GM12801 (cell line): ENCODE results near the gene OR52E4.

Experiments used
- TF ChIP-seq, protein P1 (sequence below): IDR thresholded peaks from one replicate; pipeline ENCODE4 v1.5.1; 2011; ENCODE audit warnings: control low read depth; ENCODE audit not compliant: insufficient read length; ENCODE audit errors: extremely low read depth

OR52E4 gene

DNA sequence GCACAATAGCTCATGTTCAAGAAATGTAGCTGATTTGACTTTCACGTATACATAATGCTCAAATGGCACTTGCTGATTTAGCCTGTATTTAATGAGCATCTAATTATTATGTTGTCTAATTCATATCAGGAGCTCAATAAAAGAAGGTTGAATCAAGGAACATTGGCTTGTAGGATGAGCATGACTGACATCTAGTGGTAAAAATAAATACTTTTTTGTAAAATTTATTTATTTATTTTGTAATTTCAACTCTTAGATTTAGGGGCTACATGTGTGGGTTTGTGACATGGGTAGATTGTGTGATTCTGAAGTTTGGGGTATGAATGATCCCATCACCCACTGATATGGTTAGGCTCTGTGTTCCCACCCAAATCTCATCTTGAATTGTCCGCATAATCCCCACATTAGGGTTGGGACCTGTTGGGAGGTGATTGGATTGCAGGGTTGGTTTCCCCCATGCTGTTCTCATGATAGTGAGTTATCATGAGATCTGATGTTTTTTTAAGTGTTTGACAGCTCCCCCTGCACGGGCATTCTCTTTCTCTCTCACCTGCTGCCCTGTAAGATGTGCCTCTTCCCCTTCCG is 10.9 kb downstream of the OR52E4 start:
- TF ChIP-seq, protein P1, sequence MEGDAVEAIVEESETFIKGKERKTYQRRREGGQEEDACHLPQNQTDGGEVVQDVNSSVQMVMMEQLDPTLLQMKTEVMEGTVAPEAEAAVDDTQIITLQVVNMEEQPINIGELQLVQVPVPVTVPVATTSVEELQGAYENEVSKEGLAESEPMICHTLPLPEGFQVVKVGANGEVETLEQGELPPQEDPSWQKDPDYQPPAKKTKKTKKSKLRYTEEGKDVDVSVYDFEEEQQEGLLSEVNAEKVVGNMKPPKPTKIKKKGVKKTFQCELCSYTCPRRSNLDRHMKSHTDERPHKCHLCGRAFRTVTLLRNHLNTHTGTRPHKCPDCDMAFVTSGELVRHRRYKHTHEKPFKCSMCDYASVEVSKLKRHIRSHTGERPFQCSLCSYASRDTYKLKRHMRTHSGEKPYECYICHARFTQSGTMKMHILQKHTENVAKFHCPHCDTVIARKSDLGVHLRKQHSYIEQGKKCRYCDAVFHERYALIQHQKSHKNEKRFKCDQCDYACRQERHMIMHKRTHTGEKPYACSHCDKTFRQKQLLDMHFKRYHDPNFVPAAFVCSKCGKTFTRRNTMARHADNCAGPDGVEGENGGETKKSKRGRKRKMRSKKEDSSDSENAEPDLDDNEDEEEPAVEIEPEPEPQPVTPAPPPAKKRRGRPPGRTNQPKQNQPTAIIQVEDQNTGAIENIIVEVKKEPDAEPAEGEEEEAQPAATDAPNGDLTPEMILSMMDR: no peak

DNA sequence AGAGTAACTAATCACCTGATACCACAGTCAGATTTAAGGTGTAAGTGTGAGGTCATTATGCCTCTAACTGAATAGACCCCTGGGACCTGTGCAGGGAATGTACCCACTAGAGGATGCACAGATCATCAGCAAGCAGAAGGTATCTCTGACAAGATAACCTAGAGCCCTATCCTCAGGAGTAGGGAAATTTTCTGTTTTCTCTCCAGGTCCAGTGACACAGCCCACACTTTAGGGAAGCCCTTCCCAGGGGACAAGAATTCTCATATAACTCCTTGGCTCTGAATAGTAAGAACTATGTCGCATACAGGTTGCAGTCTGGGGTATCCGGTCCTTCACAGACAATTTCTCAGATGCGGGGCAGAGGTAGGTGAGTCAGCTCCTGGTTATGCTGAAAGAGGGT is 12.5 kb downstream of the OR52E4 start, which contains the start of gene OR52E5:
Gene OR52E5 (plus strand): TSS at position 301 of the 400 bp plus-strand sequence. CDS start 7,569 bp downstream, outside the sequence.
- TF ChIP-seq, protein P1: no peak

DNA sequence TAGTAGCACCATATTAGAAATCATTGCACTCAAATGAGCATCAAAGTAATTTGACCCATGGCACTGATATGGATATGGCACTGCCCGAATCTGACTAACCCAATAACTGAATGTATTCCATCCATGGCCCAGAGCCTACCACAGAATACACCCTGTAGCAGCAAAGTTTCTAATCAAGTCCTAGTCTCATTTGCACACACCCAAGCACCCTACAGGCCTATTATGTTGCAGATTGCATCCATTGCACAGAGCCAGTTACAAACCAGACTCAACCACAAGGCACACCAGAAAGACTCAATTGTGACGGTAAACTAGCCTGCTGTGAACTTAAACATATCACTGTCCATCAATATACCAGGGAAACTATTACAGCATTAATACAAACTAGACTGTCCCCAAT is 19.1 kb downstream of the OR52E4 start:
- TF ChIP-seq, protein P1: no peak

DNA sequence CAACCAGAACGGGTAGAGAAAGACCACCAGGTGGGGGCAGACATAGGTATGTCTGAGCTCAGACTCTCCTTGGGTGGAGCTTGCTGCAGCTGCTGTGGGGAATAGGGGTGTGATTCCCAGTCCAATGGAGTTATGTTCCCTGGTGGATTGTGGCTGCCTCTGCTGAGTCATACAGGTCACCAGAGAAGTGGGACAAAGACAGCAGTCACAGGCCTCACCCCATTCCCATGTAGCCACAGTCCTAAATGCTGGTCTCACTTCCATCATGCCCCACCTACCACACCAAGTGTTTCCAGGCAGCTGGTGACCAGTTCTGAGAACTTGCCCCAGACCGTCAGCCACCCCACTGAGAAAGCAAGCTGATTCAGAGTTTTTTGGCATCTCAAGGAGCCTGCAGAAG is 30.1 kb downstream of the OR52E4 start:
- TF ChIP-seq, protein P1: no peak

DNA sequence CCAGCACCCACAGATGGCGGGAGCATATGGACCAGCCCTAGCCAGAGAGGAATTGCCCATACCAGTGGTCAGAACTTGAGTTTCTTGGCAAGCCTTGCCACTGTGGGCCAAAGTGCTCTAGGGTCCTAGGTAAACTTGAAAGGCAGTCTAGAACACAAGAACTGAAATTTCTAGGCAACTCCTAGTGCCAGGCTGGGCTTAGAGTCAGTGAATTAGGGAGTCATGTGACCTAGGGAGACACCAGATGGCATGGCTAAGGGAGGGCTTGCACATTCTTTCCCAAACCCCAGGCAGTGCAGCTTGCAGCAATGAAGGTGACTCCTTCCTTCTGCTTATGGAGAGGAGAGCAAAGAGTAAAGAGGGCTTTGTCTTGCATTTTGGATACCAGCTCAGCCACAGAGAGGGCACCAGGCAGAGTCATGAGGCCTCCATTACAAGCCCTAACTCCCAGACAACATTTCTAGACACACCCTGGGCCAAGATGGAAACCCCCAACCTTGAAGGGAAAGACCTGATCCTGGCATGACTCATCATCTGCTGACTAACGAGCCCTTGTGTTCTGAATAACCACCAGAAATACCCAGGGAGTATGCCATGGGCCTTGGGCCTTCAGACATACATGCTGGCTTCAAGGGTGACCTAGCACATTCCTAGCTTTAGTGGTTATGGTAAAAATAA is 42.5 kb downstream of the OR52E4 start:
- TF ChIP-seq, protein P1: no peak

DNA sequence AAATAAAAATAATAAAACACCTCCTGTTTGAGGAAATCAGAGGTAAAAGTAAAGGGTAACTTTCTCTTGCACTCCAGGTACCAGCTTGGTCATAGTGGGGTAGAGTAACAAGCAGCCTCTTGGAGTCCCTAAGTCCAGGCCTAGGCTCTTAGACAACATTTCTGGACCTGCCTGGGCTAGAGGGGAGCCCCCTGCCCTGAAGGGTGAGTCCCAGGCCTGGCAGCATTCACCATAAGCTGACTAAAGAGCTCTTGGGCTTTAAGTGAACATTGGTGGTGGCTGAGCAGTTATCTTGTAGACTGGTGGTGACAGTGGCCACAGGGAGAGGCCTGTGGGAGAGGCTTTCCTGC is 43.0 kb downstream of the OR52E4 start:
- TF ChIP-seq, protein P1: no peak

DNA sequence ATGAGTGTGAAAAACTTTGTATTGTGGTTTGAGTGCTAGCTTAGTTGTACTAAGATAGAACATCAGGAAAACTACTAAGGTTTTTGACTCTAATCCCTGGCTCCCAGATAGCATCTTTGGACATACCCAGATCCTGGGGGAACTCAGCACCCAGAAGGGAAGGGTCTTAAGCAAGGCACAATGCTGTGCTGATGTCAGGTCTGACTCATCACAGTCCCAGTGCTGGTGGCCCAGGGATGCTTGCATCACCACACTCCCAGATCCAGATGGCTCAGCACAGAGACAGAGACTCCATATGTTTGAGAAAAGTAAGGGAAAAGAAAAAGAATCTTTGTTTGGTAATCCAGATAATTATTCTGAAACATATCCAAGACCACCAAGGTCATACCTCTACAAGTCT is 43.4 kb downstream of the OR52E4 start:
- TF ChIP-seq, protein P1: no peak

DNA sequence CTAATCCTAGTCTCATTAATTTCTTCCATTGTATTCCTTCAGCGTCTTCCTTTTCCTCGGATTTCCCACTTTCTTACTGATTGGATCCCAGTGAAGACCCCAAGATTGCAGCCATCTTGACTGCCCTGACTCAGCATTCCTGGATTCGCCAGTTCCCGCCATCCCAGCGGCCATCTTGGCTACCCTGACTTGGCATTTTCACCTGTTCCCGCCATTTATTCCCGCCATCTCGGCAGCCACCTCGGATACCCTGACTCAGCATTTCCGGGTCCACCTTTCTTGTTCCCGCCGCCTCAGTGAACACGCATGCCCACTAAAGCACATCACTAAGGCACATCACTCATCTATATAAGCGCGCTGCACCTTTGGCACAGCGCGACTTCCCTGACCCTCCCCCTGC is 47.8 kb downstream of the OR52E4 start:
- TF ChIP-seq, protein P1: no peak
